Fibroblast of lung (primary cell): Measurements from ENCODE around the gene PDGFB. TPM values are rescaled to one million over a fixed set of nuclear protein-coding genes. Genes with fewer than 3 reads are reported as not detected.

Experiments used
- DNase-seq, 2 donors: peaks; one replicate each; pipeline versions ENCODE4 v3.0.0 to v3.0.0-alpha.2; 2010; ENCODE audit warnings: low read depth in 2 of 2
- H2AFZ ChIP-seq: 2 replicates; pipeline ENCODE4 v1.5.1; 2012; ENCODE audit warnings: low read length, control low read depth, inconsistent platforms
- H3K27ac ChIP-seq: 2 replicates; pipeline ENCODE4 v1.5.1; 2011; ENCODE audit warnings: low read length, control low read depth; ENCODE audit not compliant: insufficient read depth
- H3K27me3 ChIP-seq: 2 replicates; pipeline ENCODE4 v1.5.1; 2011; ENCODE audit warnings: mild to moderate bottlenecking, low read length; ENCODE audit not compliant: control insufficient read depth, insufficient read depth
- H3K36me3 ChIP-seq: 2 replicates; pipeline ENCODE4 v1.5.1; 2011; ENCODE audit warnings: low read length; ENCODE audit not compliant: control insufficient read depth, insufficient read depth
- H3K4me1 ChIP-seq: 2 replicates; pipeline ENCODE4 v1.5.1; 2011; ENCODE audit warnings: low read length; ENCODE audit not compliant: control insufficient read depth, insufficient read depth; ENCODE audit errors: extremely low read depth
- H3K4me2 ChIP-seq: 2 replicates; pipeline ENCODE4 v1.5.1; 2011; ENCODE audit warnings: low read length, control low read depth; ENCODE audit not compliant: insufficient read depth; ENCODE audit errors: extremely low read depth
- H3K4me3 ChIP-seq, 4 experiments: fragments of 200-600 bp in 1 of 4; sonication (generic) in 1 of 4; replicated peaks in 1 of 4; 2 replicates each; pipeline ENCODE4 v1.5.1; 2011 to 2016; ENCODE audit warnings: low read length in 4 of 4, low read depth in 3 of 4, mild to moderate bottlenecking in 3 of 4, control low read depth in 2 of 4, inconsistent platforms in 1 of 4, mixed read lengths in 1 of 4; ENCODE audit not compliant: insufficient read depth in 1 of 4; ENCODE audit errors: control extremely low read depth in 1 of 4
- H3K79me2 ChIP-seq: 2 replicates; pipeline ENCODE4 v1.5.1; 2012; ENCODE audit warnings: mild to moderate bottlenecking, low read length, inconsistent platforms; ENCODE audit not compliant: control insufficient read depth, insufficient read depth
- H3K9ac ChIP-seq: 2 replicates; pipeline ENCODE4 v1.5.1; 2011; ENCODE audit warnings: mild to moderate bottlenecking, low read length, control low read depth; ENCODE audit not compliant: insufficient read depth
- H3K9me3 ChIP-seq: 2 replicates; pipeline ENCODE4 v1.5.1; 2012; ENCODE audit warnings: low read depth, low read length; ENCODE audit not compliant: control insufficient read depth, insufficient read depth
- H4K20me1 ChIP-seq: 2 replicates; pipeline ENCODE4 v1.5.1; 2011; ENCODE audit warnings: low read length; ENCODE audit not compliant: control insufficient read depth, insufficient read depth; ENCODE audit errors: extremely low read depth
- EZH2 ChIP-seq: IDR thresholded peaks from 2 replicates; pipeline ENCODE4 v1.5.1; 2012; ENCODE audit warnings: low read length, control low read depth, mild to moderate bottlenecking; ENCODE audit errors: missing control alignments
- polyA plus RNA-seq, 2 donors: library from polyadenylated mRNA; depleted of rRNA in 1 of 2; stranded (reverse) in 1 of 2; unstranded in 1 of 2; fragments of >200 nt; gene quantifications; 2 replicates each; pipeline ENCODE4 v1.2.1, GENCODE V29; 2011 to 2012; ENCODE audit warnings: missing spikeins in 1 of 2
- total RNA-seq: library from RNA; depleted of rRNA; stranded (reverse); fragments of >200 nt; gene quantifications from 2 replicates; pipeline ENCODE4 v1.2.1, GENCODE V29; 2014
- TF ChIP-seq, protein P1 (sequence below), 2 donors: IDR thresholded peaks in 1 of 2; conservative IDR thresholded peaks in 1 of 2; 1 replicate in 1 of 2; 2 replicates in 1 of 2; pipeline ENCODE4 v1.5.1; 2011 to 2012; ENCODE audit warnings: low read length in 2 of 2, control low read depth in 1 of 2, inconsistent platforms in 1 of 2, low read depth in 1 of 2, mild to moderate bottlenecking in 1 of 2

PDGFB gene
- total and polyA plus RNA-seq, 2 donors (not counting 1 experiment from before 2014, with no cell fraction given) = under 0.01 to 0.50 TPM

- TF ChIP-seq EZH2 = no peak
- TF ChIP-seq, protein P1, sequence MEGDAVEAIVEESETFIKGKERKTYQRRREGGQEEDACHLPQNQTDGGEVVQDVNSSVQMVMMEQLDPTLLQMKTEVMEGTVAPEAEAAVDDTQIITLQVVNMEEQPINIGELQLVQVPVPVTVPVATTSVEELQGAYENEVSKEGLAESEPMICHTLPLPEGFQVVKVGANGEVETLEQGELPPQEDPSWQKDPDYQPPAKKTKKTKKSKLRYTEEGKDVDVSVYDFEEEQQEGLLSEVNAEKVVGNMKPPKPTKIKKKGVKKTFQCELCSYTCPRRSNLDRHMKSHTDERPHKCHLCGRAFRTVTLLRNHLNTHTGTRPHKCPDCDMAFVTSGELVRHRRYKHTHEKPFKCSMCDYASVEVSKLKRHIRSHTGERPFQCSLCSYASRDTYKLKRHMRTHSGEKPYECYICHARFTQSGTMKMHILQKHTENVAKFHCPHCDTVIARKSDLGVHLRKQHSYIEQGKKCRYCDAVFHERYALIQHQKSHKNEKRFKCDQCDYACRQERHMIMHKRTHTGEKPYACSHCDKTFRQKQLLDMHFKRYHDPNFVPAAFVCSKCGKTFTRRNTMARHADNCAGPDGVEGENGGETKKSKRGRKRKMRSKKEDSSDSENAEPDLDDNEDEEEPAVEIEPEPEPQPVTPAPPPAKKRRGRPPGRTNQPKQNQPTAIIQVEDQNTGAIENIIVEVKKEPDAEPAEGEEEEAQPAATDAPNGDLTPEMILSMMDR (conservative IDR thresholded peaks at IDR 0.05 in 1 of 2, IDR thresholded peaks at IDR 0.05 in 1 of 2; ENCODE audit: low read depth in 1 of 2, low read length in 2 of 2) = no peak
- H3K4me3 ChIP-seq = no peak overlapping the region
- H3K9ac ChIP-seq = no peak overlapping the region
Observed at GRCh38 chr22:39264349-39265038, 19.7 kb upstream of the PDGFB start.

DNA sequence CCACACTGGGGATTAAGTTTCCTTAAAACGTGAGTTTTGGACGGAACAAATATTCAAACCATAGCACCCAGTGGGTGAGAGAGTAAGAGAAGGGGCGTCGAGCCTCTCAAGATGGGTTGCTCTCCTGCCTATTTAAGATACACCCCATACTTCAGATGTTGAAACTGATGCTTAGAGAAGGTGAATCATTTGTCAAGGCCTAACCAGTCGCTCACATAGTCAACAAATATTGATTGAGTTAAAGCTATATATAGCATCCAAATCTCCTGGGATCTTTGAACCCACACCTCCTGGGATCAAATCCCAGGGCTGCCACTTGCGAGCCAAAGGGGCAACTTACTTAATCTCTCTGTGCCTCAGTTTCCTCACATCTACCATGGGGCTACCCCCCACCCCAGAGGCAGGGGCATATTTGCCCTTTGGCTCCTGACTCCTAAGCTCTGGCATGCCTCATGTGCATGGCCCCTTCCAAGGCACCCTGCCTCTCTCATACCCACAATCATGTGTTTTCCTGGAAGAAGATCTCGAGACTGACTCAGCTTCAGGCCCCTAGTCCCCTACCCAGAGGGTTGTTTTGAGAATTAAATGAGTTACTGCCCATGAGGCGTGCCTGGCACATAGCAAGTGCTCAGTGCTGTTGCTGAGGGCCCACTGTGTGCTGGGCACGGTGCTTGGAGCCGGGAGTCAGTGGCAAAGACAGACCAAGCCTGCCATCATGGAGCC is 19.0 kb upstream of the PDGFB start:
- H3K36me3 ChIP-seq = no peaks in the 10 kb centered on the region
- H3K4me3 ChIP-seq = no peak overlapping the region
- H4K20me1 ChIP-seq = no peaks in the 10 kb centered on the region
- TF ChIP-seq EZH2 = no peak
- TF ChIP-seq, protein P1 (conservative IDR thresholded peaks at IDR 0.05 in 1 of 2, IDR thresholded peaks at IDR 0.05 in 1 of 2; ENCODE audit: low read depth in 1 of 2, low read length in 2 of 2) = no peak
- H3K4me1 ChIP-seq = no peaks in the 10 kb centered on the region
- DNase-seq = no peak
- H3K9ac ChIP-seq = no peak overlapping the region
- no peaks in the 10 kb centered on the region for H3K9me3 ChIP-seq
- no peak overlapping the region for H2AFZ ChIP-seq
- H3K27ac ChIP-seq = no peak overlapping the region
- no peak overlapping the region for H3K4me2 ChIP-seq
- H3K27me3 ChIP-seq = no peaks in the 10 kb centered on the region
- H3K79me2 ChIP-seq = no peaks in the 10 kb centered on the region

More at GRCh38 chr22:39264349-39265038, 19.7 kb upstream of the PDGFB start:
- H3K27ac ChIP-seq = no peak overlapping the region
- H3K36me3 ChIP-seq = no peaks in the 10 kb centered on the region
- no peak overlapping the region for H3K4me2 ChIP-seq
- H2AFZ ChIP-seq = no peak overlapping the region
- no peaks in the 10 kb centered on the region for H3K4me1 ChIP-seq
- no peaks in the 10 kb centered on the region for H3K79me2 ChIP-seq
- H3K27me3 ChIP-seq = no peaks in the 10 kb centered on the region
- no peaks in the 10 kb centered on the region for H3K9me3 ChIP-seq
- no peak for DNase-seq
- H4K20me1 ChIP-seq = no peaks in the 10 kb centered on the region

- no peak for TF ChIP-seq EZH2
- TF ChIP-seq, protein P1 (conservative IDR thresholded peaks at IDR 0.05 in 1 of 2, IDR thresholded peaks at IDR 0.05 in 1 of 2; ENCODE audit: low read depth in 1 of 2, low read length in 2 of 2) = no peak
- H3K4me2 ChIP-seq = no peak overlapping the region
- no peaks in the 10 kb centered on the region for H3K9me3 ChIP-seq
- DNase-seq = no peak
- peaks cover 7% of the 10 kb centered on the region for H3K4me1 ChIP-seq
- H3K36me3 ChIP-seq = no peaks in the 10 kb centered on the region
- no peak overlapping the region for H3K27ac ChIP-seq
- no peaks in the 10 kb centered on the region for H3K79me2 ChIP-seq
- H4K20me1 ChIP-seq = no peaks in the 10 kb centered on the region
- no peak overlapping the region for H3K9ac ChIP-seq
- no peak overlapping the region for H3K4me3 ChIP-seq
- H3K27me3 ChIP-seq = no peaks in the 10 kb centered on the region
- no peak overlapping the region for H2AFZ ChIP-seq
Observed at GRCh38 chr22:39259666-39260065, 14.9 kb upstream of the PDGFB start.
